ENCODE data around the gene SLC6A15.

- TF ChIP-seq CTCF (IDR thresholded peaks at IDR 0.05; ENCODE audit: low read depth, low read length, missing input control) (no peak), RAD21 (IDR thresholded peaks at IDR 0.05) (no peak), SP1 (IDR thresholded peaks at IDR 0.05) (no peak), RXRA (IDR thresholded peaks at IDR 0.05) (no peak), TAF1 (conservative IDR thresholded peaks at IDR 0.05) (no peak), YY1 (IDR thresholded peaks at IDR 0.05) (no peak), GABPA (IDR thresholded peaks at IDR 0.05 in 1 of 2, conservative IDR thresholded peaks at IDR 0.05 in 1 of 2) (no peak), JUND (IDR thresholded peaks at IDR 0.05) (no peak), FOXA2 (IDR thresholded peaks at IDR 0.05) (no peak), MAX (IDR thresholded peaks at IDR 0.05) (no peak), EGR1 (IDR thresholded peaks at IDR 0.05; ENCODE audit: low read depth in 2 of 2) (no peak)
Measured at GRCh38 chr12:84813780-84814663, 98.6 kb downstream of the SLC6A15 start.

Data from liver (tissue), 3 donors.